DMS79 treated with DMSO at 0.1 percent for 48 hours (cell line): ENCODE measurements around the gene CNOT6.
"Not testable (repeated sequence)": the region's sequence is repeated elsewhere in the genome, so short reads cannot be mapped to it uniquely, and the experiment has no call there.

Experiments
- DNase-seq: peaks from one replicate; lab custom pipeline; 2025; lab: John Stamatoyannopoulos, UW

CNOT6 gene

DNA sequence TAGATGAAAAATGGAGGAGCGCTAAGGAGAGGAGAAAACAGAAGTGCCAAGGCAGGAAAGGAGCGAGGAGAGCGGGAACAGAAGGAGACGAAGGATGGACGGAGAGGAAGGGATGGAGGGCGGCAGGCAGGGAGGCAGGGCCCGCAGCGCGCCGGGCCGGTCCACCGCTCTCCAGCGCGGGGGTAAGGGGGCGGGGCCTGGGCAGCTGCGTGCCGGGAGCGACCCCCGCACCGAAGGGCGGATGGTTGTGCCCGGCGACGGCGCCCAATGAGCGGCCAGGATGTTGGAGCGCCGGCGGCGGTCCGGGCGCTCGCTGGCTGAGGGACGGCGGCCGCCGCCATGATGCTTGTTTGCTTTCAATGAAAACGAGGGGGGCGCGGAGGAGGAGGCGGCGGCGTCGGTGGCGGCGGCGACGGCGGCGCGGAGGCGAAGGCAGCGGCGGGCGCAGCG, at the start of gene CNOT6:
Gene CNOT6, plus strand, starts transcription at position 320 of the 450 bp plus-strand sequence. CDS start 34,898 bp downstream, outside the sequence.
- peak; percentile 72 for DNase-seq

DNA sequence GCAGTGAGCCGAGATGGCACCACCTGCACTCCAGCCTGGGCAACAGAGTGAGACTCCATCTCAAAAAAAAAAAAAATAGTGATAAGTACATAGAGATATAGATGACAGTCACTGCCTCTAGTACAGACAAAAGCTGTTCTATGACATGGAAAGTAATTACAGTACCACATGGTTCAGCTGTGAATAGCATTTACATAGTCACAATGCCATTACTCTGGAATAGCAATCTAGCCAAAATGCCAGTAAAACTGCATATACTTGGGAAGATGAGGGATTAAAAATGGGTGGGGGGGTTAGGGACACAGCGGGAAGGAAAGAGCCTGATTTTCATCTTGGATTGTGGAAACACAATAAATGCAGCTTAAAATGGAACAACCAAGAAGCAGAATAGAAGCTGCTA, 39.4 kb upstream of the CNOT6 start:
- no peak for DNase-seq

DNA sequence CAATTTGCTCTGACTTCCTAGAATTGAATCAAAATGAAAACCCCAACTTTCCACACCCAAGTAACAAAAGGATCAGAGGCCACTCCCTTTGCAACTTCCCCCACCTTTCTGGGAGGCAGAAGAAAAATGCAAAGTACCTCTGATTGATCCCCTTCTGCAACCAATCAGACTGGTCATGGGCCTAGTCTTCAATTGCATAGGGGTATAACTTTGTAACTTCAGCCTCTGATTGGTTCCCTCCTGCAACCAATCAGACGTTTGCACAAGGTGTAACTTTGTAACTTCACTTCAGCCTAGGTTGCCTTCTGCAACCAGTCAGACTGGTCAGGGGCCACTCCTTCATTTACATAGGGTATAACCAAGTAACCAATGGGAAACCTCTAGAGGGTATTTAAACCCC, 38.3 kb upstream of the CNOT6 start:
- no peak for DNase-seq

DNA sequence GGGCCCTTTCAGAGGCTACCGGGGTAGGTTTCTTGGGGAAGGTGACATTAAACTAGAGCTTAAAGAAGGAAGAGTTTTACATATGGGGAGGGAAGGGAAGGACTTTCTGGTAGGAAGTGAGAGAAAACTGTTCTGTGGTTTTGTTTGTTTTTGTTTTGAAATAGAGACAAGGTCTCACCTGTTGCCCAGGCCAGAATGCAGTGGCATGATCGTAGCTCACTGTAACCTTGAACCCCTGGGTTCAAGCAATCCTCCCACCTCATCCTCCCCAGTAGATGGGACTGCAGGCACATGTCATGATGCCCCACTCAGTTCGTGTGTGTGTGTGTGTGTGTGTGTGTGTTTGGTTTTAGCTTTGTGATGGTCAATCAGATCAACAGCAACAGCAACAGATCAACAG, 37.4 kb upstream of the CNOT6 start:
- DNase-seq: no peak

DNA sequence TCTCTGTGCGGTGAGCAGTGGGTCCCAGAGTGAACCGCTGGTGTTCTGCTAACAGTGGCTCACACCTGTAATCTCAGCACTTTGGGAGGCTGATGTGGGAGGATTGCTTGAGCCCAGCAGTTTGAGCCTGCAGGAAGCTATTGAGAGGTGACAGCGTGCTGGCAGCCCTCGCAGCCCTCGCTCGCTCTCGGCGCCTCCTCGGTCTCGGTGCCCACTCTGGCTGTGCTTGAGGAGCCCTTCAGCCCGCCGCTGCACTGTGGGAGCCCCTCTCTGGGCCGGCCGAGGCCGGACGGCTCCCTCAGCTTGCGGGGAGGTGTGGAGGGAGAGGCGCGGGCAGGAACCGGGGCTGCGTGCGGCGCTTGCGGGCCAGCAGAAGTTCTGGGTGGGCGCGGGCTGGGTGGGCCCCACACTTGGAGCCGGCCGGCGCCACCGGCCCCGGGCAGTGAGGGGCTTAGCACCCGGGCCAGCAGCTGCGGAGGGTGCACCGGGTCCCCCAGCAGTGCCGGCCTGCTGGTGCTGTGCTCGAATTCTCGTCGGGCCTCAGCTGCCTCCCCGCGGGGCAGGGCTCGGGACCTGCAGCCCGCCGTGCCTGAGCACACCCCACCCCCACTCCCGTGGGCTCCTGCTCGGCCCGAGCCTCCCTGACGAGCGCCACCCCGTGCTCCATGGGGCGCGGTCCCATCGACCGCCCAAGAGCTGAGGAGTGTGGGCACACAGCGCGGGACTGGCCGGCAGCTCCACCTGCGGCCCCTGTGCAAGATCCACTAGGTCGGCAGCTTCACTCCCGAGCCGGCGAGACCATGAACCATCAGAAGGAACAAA, 35.1 kb upstream of the CNOT6 start:
- not testable (repeated sequence) for DNase-seq

DNA sequence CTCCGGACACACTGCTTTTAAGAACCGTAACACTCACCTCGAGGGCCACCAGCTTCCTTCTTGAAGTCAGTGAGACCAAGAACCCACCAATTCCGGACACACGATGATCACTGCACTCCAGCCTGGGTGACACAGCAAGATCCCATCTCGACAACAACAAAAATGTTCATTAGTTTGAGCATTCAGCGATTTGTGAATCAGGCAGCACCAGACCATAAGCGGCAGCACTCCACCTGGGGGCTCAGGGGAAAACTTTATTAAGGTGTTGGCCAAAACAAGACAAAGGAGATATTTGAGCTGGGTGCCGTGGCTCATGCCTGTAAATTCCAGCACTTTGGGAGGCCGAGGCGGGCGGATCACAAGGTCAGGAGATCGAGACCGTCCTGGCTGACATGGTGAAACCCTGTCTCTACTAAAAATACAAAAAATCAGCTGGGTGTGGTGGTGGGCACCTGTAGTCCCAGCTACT, 34.5 kb upstream of the CNOT6 start:
- DNase-seq: not testable (repeated sequence)

DNA sequence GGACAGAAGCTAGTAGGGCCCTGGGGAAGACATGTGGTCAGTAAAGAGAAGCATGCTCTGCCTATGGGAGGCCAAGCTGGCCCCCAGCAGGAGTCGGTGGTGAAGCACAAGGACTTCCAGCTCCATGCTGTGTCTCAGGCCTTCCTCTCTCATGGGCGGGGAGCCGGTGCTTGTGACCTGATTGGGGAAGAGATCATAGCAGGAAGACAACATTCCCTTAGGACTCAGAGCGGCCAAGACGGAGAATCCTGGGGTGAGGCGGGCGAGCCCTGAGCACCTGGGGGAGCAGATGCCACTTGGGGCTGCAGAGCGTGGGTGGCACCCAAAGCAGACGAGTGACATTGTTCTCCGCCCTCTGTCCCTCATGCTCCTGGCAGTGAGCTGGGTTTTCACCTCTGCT, 33.3 kb upstream of the CNOT6 start:
- no peak for DNase-seq

DNA sequence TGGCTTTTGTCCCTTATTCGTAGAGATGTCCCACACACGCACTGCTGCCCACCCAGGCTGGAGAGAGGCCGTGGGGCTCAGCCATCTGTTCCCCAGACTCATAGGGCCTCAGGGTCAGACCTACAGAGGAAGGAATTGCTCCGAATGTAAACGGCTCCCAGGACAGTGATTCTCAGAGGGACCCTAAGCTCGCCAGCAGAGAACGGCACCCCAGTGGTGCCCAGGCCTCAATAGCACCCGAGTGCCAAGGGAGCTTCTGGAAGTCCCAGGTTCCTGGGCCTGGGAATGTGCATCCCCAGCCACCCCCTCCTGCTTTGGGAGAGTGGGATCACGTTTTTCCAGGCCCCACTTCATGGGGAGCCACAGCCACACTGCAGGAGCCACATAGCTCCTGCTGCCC, 32.9 kb upstream of the CNOT6 start:
- no peak for DNase-seq

DNA sequence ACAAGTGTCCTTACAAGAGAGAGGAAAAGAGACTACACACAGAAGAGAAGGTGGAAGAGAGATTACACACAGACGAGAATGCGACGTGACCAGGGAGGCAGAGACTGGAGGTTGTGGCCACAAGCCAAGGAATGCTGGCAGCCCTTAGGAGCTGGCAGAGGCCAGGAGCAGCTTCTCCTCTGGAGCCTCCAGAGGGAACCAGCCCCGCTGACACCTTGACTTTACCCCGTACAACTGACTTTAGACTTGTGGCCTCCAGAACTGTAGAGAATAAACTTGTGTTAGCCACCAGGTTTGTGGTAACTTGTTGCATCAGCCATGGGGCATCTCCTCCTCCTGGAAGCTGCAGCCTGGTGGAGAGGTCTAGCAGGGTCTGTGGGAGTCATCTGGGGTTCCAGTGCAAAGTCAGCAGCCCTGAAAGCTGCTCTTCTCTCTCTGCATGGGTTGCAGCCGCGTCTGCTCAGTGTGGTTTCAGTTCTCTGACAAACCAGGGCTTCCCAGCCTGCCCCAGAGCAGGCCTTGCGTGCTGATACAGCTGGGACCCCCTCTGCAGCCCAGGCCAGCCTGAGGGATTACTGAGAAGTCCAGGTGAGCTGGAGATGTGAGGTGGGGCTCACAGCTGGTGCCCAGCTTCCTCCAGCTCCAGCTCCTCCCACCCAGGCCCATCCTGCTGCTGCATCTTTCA, 30.8 kb upstream of the CNOT6 start:
- DNase-seq: no peak

DNA sequence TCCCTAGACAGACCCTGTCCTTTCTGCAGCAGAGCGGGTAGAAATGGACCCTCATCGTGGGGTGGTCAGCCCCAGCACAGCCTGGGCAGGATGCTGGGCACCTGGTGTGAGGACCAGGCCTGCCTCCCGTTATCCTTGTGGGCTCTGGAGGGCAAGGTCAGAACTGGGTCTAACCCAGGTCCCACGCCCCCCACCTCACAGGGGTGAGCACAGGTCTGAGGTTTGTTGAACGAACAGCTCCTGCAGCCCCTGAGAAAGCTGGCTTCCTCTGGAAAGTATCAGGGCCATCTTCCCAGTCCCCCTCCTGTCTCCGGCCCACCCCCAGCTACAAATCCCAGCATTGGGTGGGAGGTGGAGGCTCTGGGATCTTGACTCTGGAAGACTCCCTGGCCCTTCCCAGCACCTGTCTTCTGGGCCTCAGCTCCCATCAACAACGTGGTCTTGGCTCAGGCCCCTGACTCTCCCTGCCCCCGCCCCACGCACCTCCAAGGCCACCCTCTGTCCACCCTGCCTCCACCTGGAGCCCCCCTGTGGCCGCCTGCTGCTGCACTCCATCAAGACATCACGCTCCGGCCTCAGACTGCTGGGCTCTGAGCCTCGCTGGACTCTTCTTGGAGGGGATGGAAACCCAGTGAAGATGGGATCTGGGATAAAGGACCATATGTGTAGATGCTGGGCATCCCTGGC, 30.1 kb upstream of the CNOT6 start:
- no peak for DNase-seq

DNA sequence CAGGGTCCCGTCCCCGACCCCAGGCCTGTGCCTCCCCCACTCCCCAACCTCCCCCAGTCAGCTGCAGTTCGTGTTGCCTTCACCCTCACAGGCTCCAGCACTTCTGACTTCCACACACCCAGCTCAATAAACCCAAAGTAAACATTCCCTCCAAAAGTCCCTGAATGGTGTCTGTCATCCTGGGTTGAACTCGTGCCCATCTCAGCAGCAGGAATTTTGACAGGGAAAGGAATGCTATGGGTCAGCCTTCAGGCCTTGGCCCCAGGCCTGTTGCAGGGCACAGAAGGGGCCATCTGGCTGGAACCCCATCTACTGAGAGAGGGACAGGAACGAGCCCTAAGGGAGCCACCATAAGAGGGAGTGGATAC, 29.6 kb upstream of the CNOT6 start:
- DNase-seq: no peak

DNA sequence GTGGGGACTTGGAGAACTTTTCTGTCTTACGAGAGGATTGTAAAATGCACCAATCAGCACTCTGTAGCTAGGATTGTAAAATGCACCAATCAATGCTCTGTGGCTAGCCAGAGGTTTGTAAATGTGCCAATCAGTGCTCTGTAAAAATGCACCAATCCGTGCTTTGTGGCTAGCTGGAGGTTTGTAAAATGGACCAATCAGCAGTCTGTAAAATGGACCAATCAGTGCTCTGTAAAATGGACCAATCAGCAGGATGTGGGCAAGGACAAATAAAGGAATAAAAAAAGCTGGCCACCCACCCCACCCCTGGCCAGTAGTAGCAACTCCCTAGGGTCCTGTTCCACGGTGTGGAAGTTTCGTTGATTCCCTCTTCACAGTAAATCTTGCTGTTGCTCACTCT, 29.1 kb upstream of the CNOT6 start:
- DNase-seq: not testable (repeated sequence)

DNA sequence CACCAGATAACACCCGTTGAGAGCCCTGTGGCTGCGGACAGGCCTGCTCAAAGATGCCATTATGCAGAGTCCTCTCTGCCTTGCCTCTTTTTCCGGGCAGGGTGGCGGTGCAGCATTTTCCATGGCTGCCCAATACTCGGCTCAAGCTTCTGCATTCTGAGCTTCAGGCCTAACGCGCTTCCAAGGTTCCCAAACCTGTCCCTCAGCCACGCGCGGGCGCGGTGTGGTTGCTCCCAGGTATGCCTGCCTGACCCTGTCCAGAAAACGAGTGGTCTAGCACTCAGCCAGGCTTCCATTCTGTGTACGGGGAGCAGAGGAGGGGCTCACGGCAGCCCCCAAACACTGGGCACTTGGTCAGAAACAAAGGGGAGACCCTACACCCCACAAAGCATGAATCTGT, 27.9 kb upstream of the CNOT6 start:
- no peak for DNase-seq

DNA sequence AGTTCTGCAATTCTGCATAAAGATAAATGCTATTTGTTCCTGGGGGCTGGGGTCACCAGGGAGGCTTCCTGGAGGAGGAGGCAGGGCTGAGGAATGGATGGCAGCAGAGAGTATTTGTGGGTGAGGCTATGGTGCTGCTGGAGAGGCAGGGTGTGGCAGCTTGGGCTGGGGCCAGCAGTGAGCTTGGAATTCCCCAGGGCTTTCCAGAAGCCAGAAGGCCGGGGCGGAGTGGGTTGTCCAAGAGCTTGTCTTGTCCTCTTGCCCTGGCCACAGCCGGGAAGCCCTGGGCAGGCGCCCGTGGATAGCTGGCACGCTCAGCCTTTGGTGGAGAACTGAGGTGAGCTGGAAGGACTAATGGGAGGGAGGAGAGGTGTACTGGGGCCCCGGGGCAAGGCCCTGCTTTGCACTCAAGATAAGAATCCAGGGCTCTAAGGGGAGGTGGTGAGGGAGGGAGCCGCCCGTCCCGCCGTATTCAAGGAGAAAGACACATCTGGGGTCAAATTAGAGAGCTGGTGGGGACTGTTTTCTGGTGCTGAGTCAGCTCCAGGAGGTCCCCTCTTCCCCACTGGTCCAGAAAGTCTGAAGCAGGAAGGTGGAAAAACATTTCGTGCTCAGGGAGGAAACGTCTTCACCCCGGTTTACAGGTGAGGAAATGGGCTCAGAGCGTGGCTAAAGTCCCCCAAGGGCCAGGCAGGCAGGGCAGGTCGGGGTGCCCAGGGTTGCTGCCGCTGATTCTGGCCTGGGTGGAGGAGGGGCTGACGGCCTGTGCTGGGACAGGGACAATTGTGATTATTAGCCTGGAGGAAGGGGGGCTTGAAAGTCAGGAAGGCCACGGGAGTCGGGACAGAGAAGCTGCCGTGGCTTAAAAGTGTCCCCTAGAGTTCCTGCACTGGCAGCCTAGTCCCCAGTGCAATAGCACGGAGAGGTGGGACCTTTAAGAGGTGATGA, 26.9 kb upstream of the CNOT6 start:
- DNase-seq: no peak

DNA sequence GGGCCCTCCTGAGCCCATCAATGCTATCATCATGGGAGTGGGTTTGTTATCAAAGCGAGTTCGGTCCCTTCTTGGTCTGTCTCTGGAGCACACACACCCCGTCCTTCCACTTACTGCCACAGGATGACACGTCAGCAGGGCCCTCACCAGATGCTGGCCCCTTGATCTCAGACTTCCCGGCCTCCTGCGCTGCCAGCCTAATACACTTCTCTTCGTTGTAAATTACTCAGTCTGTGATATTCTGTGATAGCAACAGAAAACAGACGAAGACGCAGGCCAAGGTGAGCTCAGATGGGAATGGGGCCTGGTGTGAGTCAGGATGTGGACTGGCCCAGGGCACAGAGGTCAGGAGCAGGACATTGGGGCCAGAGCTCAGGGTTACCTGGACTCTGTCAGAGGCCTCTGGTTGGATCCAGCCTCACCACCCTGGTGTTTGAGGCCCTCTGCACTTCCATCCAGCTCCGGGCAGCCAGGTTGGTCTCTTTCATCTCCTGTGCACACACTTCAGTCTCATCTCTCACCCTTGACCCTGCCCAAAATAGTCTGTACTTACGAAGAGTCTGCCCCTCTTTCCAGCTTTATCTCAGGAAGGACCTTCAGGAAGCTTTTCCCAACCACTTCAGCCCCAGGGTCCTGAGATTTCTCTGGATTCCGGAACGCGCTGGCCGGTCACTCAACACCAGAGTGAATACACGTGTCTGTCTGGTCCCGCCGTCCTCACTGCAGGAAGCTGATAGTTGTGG, 26.0 kb upstream of the CNOT6 start:
- DNase-seq: no peak

DNA sequence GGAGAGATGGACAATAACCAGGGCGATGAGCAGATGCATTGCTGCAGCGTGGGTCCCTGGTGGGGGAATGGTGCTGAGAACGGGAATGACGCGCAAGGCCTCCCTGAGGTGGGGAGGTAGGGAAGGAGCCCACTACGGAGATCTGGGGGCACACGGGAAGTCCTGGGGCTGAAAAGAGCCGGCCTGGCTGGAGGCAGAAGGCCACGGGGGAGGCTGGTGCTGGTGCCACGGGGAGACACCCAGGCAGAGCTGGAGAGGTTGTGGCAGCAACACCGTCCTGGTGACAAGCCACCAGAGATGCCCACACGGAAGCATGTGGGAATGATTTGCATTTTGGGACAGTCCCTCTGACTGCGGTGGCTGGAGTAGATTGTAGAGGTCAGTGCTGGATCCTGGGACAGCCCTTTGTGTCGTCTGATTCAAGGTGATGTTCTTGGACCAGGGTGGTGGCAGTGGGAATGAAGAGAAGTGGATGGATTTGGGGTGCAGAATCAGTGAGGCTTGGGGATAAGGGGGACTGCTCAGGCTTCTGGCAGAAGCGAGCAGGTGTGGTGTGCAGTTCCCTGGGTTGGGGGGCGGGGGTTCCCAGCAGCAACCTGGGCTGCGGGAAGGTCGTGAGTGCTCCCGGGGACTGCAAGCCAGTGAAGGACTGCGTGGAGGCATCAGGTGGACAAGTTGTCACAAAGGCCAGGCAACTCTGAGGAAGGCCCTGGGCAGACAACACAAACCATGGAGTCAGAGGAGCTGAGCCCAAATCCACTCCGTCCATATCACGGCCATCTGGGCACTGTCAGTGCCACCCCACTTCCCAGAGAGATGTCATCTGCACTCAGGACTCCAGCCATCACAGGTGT, 25.2 kb upstream of the CNOT6 start:
- no peak for DNase-seq

DNA sequence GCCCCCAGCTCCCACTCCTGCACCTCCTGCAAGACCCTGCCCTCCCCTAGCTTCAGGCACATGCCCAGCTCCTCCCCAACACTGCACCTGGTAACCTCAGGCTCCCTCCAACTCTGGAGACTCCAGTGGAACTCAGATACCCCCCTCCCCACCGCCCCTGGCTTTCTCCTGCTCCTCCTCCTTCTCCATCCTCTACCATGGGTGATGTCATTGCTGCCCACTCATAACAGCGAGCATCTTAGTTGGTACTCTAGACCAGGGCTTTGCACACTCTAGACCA, 24.7 kb upstream of the CNOT6 start:
- no peak for DNase-seq

DNA sequence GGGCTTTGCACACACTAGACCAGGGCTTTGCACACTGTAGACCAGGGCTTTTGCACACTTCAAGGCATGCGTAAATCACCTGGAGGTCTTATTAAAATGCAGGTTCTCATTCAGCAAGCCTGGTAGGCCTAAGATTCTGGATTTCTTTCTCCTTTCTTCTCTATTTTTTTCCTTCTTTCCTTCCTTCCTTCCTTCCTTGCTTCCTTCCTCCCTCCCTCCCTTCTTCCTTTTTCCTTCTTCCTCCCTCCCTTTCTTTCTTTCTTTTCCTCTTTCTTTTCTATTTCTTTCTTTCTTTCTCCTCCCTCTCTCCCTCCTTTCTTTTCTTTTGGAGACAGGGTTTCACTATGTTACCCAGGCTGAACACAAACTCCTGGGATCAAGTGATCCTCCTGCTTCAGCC, 24.3 kb upstream of the CNOT6 start:
- no peak for DNase-seq

DNA sequence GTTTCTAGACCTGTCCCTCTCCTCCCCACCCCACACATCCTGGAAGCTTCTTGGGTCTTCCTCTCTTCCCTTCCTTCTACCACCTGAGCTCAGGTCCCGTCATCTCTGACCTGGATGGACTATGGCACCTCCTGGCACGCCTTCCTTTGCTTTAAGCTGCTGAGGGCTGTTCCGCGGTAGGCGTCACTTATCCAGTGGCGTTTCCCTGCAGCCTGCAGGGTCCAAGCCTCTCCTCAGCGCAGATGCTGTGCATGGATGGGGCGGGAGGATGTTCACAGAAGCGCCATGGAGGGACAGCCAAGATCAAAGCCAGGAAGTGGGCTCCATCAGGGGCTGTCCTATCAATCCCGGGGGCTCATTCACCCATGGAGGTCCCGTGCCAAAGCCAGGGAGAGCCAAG, 23.8 kb upstream of the CNOT6 start:
- DNase-seq: no peak

DNA sequence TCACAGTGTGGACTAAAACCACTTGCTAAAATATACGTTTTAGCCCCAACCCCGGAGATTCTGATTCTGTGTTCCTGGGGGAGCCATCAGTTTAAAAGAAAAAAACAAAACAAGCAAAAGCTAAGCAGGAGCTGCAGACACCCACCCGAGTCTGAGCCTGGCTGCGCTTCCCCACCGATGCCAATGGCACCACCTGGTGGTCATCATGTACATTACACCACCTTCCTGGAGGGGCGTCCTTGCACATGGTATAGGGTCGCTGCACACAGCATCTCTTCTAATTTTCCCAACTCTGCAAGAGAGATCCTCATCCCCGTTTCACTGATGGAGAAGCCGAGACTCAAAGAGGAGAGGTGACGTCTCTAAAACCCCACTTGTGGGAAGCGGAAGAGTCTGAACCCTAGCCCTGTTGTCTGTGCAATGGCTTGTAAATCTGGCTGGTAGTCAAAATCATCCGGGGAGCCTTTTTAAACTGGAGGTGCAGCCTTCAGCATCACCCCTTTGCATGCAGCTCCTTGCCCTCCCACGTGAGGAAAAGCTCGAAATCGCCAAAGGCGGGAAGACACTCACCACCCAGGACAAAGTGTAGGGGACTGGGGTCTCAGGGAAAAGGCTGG, 23.1 kb upstream of the CNOT6 start:
- DNase-seq: peak; percentile 31
